Stimulated activated CD4-positive, alpha-beta T cell treated with anti-CD3 and anti-CD28 coated beads, Interleukin-2, amount 100 ng/mL, for 4 hours (primary cell): Measurements from ENCODE around the gene PNRC1.
"Not testable (repeated sequence)": the region's sequence is repeated elsewhere in the genome, so short reads cannot be mapped to it uniquely, and the experiment has no call there.

Source experiments
- DNase-seq: peaks from one replicate; pipeline ENCODE4 v3.0.0-alpha.2; 2020; ENCODE audit warnings: low read depth

The PNRC1 gene

GRCh38 chr6:89110284-89110683 lies 29.7 kb downstream of the PNRC1 start:
- no peak for DNase-seq

DNA sequence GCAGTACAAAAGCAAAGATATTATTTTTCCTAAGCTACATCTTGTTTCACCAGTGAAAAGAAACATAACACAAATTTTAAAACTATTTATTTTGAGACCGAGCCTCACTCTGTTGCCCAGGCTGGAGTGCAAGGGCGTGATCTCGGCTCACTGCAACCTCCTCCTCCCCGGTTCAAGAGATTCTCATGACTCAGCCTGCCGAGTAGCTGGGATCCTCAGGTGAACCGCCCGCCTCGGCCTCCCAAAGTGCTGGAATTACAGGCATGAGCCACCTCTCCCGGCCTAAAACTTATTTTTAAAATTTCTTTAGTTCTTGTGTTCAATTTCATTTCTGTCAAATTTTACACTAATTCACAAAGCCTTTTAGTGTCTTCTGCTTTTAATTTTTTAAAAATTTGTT lies 31.4 kb downstream of the PNRC1 start:
- DNase-seq = no peak

- no peak for DNase-seq
These were observed 36.2 kb downstream of the PNRC1 start for GRCh38 chr6:89116702-89117101.

- peak; percentile 12 for DNase-seq
These were observed 36.9 kb downstream of the PNRC1 start, which contains the start of gene SRSF12 for GRCh38 chr6:89117211-89118108. Gene SRSF12 (minus strand): TSS chr6:89118071. CDS start chr6:89117887, 184 bp downstream.

DNA sequence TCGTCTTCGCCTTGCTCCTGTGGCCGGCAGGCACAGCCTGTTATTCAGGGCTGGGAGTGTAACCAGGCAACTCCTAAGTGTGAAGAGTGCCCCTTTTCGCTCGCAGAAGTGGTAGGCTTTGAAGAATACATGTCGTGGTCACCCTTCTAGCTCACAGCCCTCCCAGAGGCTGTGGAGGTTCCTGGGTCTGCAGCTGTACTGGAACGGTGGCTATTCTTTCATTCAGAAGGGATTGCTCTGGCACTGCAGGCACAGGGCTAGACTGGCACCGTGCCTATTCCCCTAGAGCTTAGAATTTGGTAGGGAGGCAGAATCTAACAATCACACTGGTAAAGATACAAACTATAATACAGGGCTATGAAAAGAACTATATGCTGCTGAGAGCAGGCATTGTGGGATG lies 38.4 kb downstream of the PNRC1 start:
- no peak for DNase-seq

- DNase-seq = no peak
These were observed 39.8 kb downstream of the PNRC1 start for GRCh38 chr6:89120371-89120770.

DNA sequence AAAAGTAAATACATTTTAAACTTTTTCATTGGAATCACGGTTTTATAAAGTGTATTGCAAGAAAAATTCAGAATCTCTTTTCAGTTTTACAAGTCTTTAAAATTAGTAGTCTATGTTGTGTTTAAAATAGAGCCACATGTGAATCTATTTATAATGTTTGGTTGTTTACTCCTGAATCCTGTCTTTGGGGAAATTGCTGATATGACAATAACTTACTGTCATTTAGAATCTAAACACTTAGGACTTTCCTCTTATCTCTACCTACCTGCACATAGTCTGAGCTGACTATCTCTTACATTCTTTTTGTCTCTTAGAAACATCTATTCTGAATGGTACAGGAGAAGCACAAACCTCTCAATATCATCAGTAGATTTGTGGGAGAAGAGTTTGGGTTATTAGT lies 41.4 kb downstream of the PNRC1 start:
- no peak for DNase-seq

GRCh38 chr6:89122625-89123024 lies 42.1 kb downstream of the PNRC1 start:
- DNase-seq = no peak

DNA sequence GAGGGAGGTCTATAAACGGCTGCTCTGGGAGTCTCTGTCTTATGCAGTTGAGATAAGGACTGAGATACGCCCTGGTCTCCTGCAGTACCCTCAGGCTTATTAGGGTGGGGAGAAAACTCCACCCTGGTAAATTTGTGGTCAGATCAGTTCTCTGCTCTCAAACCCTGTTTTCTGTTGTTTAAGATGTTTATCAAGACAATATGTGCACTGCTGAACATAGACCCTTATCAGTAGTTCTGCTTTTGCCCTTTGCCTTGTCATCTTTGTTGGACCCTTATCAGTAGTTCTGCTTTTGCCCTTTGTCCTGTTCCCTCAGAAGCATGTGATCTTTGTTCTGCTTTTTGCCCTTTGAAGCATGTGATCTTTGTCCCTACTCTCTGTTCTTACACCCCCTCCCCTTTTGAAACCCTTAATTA lies 47.7 kb downstream of the PNRC1 start:
- DNase-seq = not testable (repeated sequence)

- DNase-seq = no peak
These were observed 51.0 kb downstream of the PNRC1 start for GRCh38 chr6:89131599-89131998.

- DNase-seq = no peak
These were observed 51.5 kb downstream of the PNRC1 start for GRCh38 chr6:89132057-89132456.

DNA sequence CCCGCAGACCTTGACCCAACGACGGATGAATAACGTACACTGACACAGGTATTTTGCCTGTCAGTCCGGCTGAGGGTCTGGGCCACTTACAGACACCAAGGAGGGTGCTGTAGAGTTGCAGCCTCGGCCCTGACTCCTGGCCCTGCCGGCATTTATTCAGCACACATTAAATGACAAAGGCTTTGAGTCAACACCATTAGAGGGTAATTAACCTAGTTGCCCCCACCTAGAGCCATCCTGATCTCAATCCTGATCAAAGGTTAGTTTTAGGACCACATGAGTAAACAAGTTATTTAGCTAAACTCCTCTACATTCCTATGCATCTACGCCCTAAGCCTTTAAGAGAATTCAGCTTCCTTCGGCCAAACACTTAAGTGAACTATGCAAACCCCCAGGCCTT lies 53.4 kb downstream of the PNRC1 start:
- DNase-seq = no peak

GRCh38 chr6:89134723-89135122 lies 54.2 kb downstream of the PNRC1 start:
- DNase-seq = no peak
